Measurements from ENCODE around the gene ANKS3. TPM values are rescaled to one million over a fixed set of nuclear protein-coding genes. Genes with fewer than 3 reads are reported as not detected.
A peak's percentile ranks its signal among the peaks of the same experiment; 100 is the strongest.
"Not testable (repeated sequence)": the region's sequence is repeated elsewhere in the genome, so short reads cannot be mapped to it uniquely, and the experiment has no call there.

The ANKS3 gene
- total and polyA plus RNA-seq, 12 donors, result 5.1 to 33.7 (median 8.3) TPM

- H3K27ac ChIP-seq, result no peak overlapping the region
- peaks cover 0 to 22% (median 6%) of the 10 kb centered on the region in 9 donors for H3K4me1 ChIP-seq
- H3K9me3 ChIP-seq, result no peaks in the 10 kb centered on the region
- no peak for ATAC-seq
- no peak for DNase-seq
- no peaks in the 10 kb centered on the region for H3K27me3 ChIP-seq
- H3K4me3 ChIP-seq, result no peak overlapping the region
- TF ChIP-seq, protein P1, sequence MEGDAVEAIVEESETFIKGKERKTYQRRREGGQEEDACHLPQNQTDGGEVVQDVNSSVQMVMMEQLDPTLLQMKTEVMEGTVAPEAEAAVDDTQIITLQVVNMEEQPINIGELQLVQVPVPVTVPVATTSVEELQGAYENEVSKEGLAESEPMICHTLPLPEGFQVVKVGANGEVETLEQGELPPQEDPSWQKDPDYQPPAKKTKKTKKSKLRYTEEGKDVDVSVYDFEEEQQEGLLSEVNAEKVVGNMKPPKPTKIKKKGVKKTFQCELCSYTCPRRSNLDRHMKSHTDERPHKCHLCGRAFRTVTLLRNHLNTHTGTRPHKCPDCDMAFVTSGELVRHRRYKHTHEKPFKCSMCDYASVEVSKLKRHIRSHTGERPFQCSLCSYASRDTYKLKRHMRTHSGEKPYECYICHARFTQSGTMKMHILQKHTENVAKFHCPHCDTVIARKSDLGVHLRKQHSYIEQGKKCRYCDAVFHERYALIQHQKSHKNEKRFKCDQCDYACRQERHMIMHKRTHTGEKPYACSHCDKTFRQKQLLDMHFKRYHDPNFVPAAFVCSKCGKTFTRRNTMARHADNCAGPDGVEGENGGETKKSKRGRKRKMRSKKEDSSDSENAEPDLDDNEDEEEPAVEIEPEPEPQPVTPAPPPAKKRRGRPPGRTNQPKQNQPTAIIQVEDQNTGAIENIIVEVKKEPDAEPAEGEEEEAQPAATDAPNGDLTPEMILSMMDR (IDR thresholded peaks at IDR 0.05), result no peak
- 72 to 86% methylated on average over 13 of the region's 13 CpGs for WGBS, 2 donors
- H3K36me3 ChIP-seq, result peaks cover 0 to 15% (median 1%) of the 10 kb centered on the region in 9 donors
- intact Hi-C loops (cut with DNase I), result no loop called here
Measured at GRCh38 chr16:4744555-4745273, 10.6 kb upstream of the ANKS3 start.

DNA sequence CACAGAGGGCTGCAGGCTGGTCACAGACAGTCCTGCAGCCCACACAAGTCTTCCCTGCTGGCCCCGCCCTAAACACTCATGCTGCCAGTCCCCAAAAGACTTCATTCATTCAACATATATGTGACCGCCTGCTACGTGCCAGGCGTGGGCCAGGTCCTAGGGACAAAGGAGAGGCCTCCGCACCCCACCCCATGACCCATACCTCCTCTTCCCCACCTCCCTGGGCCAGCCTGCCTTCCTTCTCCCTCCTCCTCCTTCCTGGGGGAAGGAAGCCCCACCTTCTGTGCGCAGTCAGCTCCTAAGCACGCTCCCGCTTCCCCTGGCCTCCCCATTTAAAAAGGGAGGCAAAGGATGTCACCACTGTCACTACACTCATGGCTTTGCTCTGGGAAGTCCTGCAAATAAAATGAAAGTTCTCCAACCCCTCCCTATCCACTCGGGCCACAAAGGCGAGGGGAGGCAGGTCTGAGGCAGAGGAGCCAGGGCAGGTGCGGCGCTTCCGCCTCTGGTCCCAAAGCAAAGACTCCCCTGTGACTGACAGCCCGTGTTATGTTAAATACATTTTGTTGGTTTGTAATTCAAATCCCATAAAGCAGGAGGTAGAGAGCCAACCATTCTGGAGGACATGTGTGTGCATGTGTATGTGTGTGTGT lies 9.3 kb upstream of the ANKS3 start:
- Histone ChIP-seq H3K36me3 (peaks cover 0 to 2% (median 0%) of the 10 kb centered on the region in 9 donors), H3K4me3 (peak overlapping the region in 3 of 10 donors; percentile 15 to 32 (median 21)), H3K27me3 (no peaks in the 10 kb centered on the region), H3K9me3 (no peaks in the 10 kb centered on the region), H3K27ac (no peak overlapping the region), H3K4me1 (peaks cover 0 to 22% (median 6%) of the 10 kb centered on the region in 9 donors)
- peak in 4 of 8 donors; percentile 13 to 43 (median 29) for ATAC-seq
- whole genome bisulfite sequencing, 2 donors, result 40% methylated on average over 14 of the region's 14 CpGs
- TF ChIP-seq, protein P1 (IDR thresholded peaks at IDR 0.05), result no peak
- intact Hi-C loops (cut with DNase I), result no loop called here
- DNase-seq, result no peak

- not testable (repeated sequence) for H3K27ac ChIP-seq, H3K9me3 ChIP-seq, H3K27me3 ChIP-seq, ATAC-seq, H3K36me3 ChIP-seq, H3K4me3 ChIP-seq, DNase-seq
- peaks cover 6 to 21% (median 12%) of the 10 kb centered on the region in 9 donors for H3K4me1 ChIP-seq
- intact Hi-C loops (cut with DNase I), result loop anchor here in 2 of 10 donors (5.0 to 10.0 kb wide), 2 partner anchors 59 to 216 kb away; partner anchors contain the start of genes SEC14L5 (in 1 of the 2) and SMIM22 (in 1 of the 2)
- WGBS, 2 donors, result 85% methylated on average over 5 of the region's 5 CpGs
Measured at GRCh38 chr16:4738370-4738769, 4.3 kb upstream of the ANKS3 start.

- 75 to 84% methylated on average over 15 of the region's 15 CpGs for WGBS, 2 donors
- intact Hi-C loops (cut with DNase I), result loop anchor here in 2 of 10 donors (5.0 to 10.0 kb wide), 2 partner anchors 60 to 217 kb away; partner anchors contain the start of genes SEC14L5 (in 1 of the 2) and SMIM22 (in 1 of the 2)
- Histone ChIP-seq H3K27ac (no peak overlapping the region), H3K4me1 (peaks cover 2 to 20% (median 16%) of the 10 kb centered on the region in 9 donors), H3K4me3 (no peak overlapping the region), H3K27me3 (no peaks in the 10 kb centered on the region), H3K9me3 (no peaks in the 10 kb centered on the region), H3K36me3 (no peaks in the 10 kb centered on the region)
- DNase-seq (no peak), ATAC-seq (no peak)
- TF ChIP-seq, protein P1 (IDR thresholded peaks at IDR 0.05), result no peak
Measured at GRCh38 chr16:4737545-4737944, 3.5 kb upstream of the ANKS3 start.
